ENCODE measurements around the gene DAB2IP.
A peak's percentile ranks its signal among the peaks of the same experiment; 100 is the strongest.

DAB2IP gene

DNA sequence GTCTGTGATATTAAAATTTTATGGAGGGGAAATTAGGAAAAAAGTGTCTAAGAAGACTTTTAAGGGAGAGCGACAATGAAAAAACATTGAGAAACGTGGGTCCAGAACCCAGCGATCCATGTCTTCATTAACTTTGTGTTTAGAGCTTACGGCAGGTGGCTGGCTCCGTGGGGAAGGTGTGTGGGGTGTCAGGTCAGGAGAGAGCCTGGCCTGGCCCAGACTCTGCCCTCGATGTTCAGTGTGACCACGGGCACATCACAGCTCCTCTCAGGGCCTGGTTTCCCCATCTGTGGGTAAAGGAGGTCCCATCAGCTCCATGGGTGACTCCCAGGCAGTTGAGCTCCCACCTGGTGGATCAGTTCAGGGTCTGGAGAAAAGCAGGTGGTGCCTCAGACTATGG, 22.1 kb downstream of the DAB2IP start:
- Histone ChIP-seq H4K91ac (ENCODE audit: low read depth, low read length, poor library complexity) (no peak overlapping the region), H2BK5ac (ENCODE audit: low read length) (no peak overlapping the region), H4K8ac (ENCODE audit: low read depth, low read length) (no peak overlapping the region), H3K9me3 (replicated peaks in 1 of 2; ENCODE audit: control insufficient read depth in 2 of 2, insufficient read depth in 1 of 2, low read depth in 1 of 2, low read length in 2 of 2) (no peaks in the 10 kb centered on the region), H3K9ac (ENCODE audit: low read depth, low read length, poor library complexity) (no peak overlapping the region), H3K4me3 (ENCODE audit: low read length in 2 of 2) (no peak overlapping the region), H2BK120ac (ENCODE audit: low read depth, low read length) (no peak overlapping the region), H3K27ac (replicated peaks; ENCODE audit: low read length) (no peak overlapping the region), H3K18ac (ENCODE audit: low read length) (no peak overlapping the region), H2BK15ac (ENCODE audit: low read length) (no peak overlapping the region), H2AFZ (ENCODE audit: low read length) (no peak overlapping the region), H3K4ac (ENCODE audit: low read length) (no peak overlapping the region), H3K79me1 (ENCODE audit: low read depth, low read length) (peaks cover 18% of the 10 kb centered on the region), H3K36me3 (replicated peaks in 1 of 2; ENCODE audit: control insufficient read depth in 2 of 2, insufficient read depth in 2 of 2, low read length in 2 of 2) (peaks cover 9 to 11% of the 10 kb centered on the region in 2 donors), H2BK12ac (ENCODE audit: low read length) (no peak overlapping the region), H3K14ac (ENCODE audit: low read length) (no peak overlapping the region), H3K23ac (ENCODE audit: low read depth, low read length, poor library complexity) (peak overlapping the region; percentile 20), H3K27me3 (ENCODE audit: control insufficient read depth in 3 of 3, insufficient read depth in 3 of 3, low read depth in 1 of 3, low read length in 3 of 3) (no peaks in the 10 kb centered on the region), H3K4me1 (ENCODE audit: control insufficient read depth in 2 of 2, insufficient read depth in 1 of 2, low read depth in 1 of 2, low read length in 2 of 2) (peaks cover 6 to 11% of the 10 kb centered on the region in 2 donors), H2AK5ac (ENCODE audit: low read depth, low read length) (no peak overlapping the region), H3K4me2 (ENCODE audit: insufficient read depth, low read length, poor library complexity, severe bottlenecking) (no peak overlapping the region)
- DNase-seq (ENCODE audit: low spot score), result no peak
- 100% methylated on average over 1 of the region's 7 CpGs; no CpG with 5 or more reads in 1 of the 2 donors for WGBS, 2 donors (ENCODE audit: extremely low coverage in 2 of 2, insufficient read length in 2 of 2, insufficient replicate concordance in 1 of 2)

DNA sequence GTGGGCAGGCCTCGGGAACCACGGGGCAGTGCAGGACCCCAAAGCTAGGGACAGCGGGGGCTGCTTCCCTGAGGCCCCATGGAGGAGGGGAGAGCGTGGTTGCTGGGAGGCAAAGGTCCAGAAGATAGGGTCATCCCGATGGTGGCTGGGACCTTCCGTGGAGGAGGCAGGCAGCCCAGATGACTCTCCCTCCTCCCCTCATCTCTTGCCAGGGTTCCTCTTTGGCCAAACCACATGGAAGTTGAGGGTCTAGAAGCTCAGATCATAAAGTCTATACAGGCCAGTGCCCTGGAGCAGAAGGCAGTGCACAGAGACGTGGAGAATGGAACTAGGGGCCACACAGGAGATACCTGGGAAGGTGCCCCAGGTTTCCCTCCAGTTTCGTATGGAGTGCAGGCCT, 22.6 kb downstream of the DAB2IP start:
- DNase-seq (ENCODE audit: low spot score), result no peak
- no peaks in the 10 kb centered on the region for H3K9me3 ChIP-seq (replicated peaks in 1 of 2; ENCODE audit: control insufficient read depth in 2 of 2, insufficient read depth in 1 of 2, low read depth in 1 of 2, low read length in 2 of 2)
- H3K4ac ChIP-seq (ENCODE audit: low read length), result no peak overlapping the region

DNA sequence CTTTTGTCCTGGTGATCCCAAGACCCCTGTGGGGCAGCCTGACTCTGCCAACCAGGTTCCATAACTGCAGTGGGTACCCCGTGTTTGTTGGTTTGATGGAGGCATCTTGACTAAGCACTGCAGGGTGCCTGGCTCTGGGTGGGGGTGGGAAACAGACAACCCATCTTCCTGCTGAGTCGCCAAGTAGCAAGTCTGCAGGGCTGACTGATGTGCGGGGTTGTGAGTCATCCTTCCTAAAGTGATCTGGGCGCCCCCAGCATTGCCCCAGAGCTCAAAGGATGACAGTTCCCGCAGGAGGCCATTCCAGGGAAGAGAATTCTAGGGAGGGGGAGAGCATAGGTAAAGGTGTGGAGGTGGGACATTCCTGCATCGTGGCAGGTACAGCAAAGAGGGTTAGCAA, 23.5 kb downstream of the DAB2IP start:
- Histone ChIP-seq H3K18ac (ENCODE audit: low read length) (peak overlapping the region; percentile 49), H3K27me3 (ENCODE audit: control insufficient read depth in 3 of 3, insufficient read depth in 3 of 3, low read depth in 1 of 3, low read length in 3 of 3) (no peaks in the 10 kb centered on the region), H2AK5ac (ENCODE audit: low read depth, low read length) (no peak overlapping the region), H3K9ac (ENCODE audit: low read depth, low read length, poor library complexity) (no peak overlapping the region), H3K36me3 (replicated peaks in 1 of 2; ENCODE audit: control insufficient read depth in 2 of 2, insufficient read depth in 2 of 2, low read length in 2 of 2) (peaks cover 11 to 17% of the 10 kb centered on the region in 2 donors), H3K4me3 (ENCODE audit: low read length in 2 of 2) (no peak overlapping the region), H3K23ac (ENCODE audit: low read depth, low read length, poor library complexity) (no peak overlapping the region), H2AFZ (ENCODE audit: low read length) (no peak overlapping the region), H2BK5ac (ENCODE audit: low read length) (no peak overlapping the region), H3K4me2 (ENCODE audit: insufficient read depth, low read length, poor library complexity, severe bottlenecking) (no peak overlapping the region), H2BK12ac (ENCODE audit: low read length) (no peak overlapping the region), H3K14ac (ENCODE audit: low read length) (peak overlapping the region; percentile 61), H3K9me3 (replicated peaks in 1 of 2; ENCODE audit: control insufficient read depth in 2 of 2, insufficient read depth in 1 of 2, low read depth in 1 of 2, low read length in 2 of 2) (no peaks in the 10 kb centered on the region), H4K8ac (ENCODE audit: low read depth, low read length) (no peak overlapping the region), H4K91ac (ENCODE audit: low read depth, low read length, poor library complexity) (no peak overlapping the region), H3K4ac (ENCODE audit: low read length) (no peak overlapping the region), H3K27ac (replicated peaks; ENCODE audit: low read length) (no peak overlapping the region), H2BK120ac (ENCODE audit: low read depth, low read length) (peak overlapping the region; percentile 37), H3K79me1 (ENCODE audit: low read depth, low read length) (peaks cover 18% of the 10 kb centered on the region), H3K4me1 (ENCODE audit: control insufficient read depth in 2 of 2, insufficient read depth in 1 of 2, low read depth in 1 of 2, low read length in 2 of 2) (peaks cover 6 to 11% of the 10 kb centered on the region in 2 donors), H2BK15ac (ENCODE audit: low read length) (no peak overlapping the region)
- WGBS, 2 donors (ENCODE audit: extremely low coverage in 2 of 2, insufficient read length in 2 of 2, insufficient replicate concordance in 1 of 2), result no CpG with 5 or more reads among the region's 6 CpGs
- no peak for DNase-seq (ENCODE audit: low spot score)

More for the DNA sequence above, 22.6 kb downstream of the DAB2IP start:
- no peak overlapping the region for H3K18ac ChIP-seq (ENCODE audit: low read length)
- peak overlapping the region; percentile 20 for H3K23ac ChIP-seq (ENCODE audit: low read depth, low read length, poor library complexity)
- peaks cover 11 to 13% of the 10 kb centered on the region in 2 donors for H3K36me3 ChIP-seq (replicated peaks in 1 of 2; ENCODE audit: control insufficient read depth in 2 of 2, insufficient read depth in 2 of 2, low read length in 2 of 2)
- no peak overlapping the region for H3K27ac ChIP-seq (replicated peaks; ENCODE audit: low read length)
- H2BK12ac ChIP-seq (ENCODE audit: low read length), result no peak overlapping the region
- H4K8ac ChIP-seq (ENCODE audit: low read depth, low read length), result no peak overlapping the region
- no peak overlapping the region for H3K4me2 ChIP-seq (ENCODE audit: insufficient read depth, low read length, poor library complexity, severe bottlenecking)
- H4K91ac ChIP-seq (ENCODE audit: low read depth, low read length, poor library complexity), result no peak overlapping the region
- H2BK5ac ChIP-seq (ENCODE audit: low read length), result no peak overlapping the region
- peaks cover 6 to 11% of the 10 kb centered on the region in 2 donors for H3K4me1 ChIP-seq (ENCODE audit: control insufficient read depth in 2 of 2, insufficient read depth in 1 of 2, low read depth in 1 of 2, low read length in 2 of 2)
- WGBS, 2 donors (ENCODE audit: extremely low coverage in 2 of 2, insufficient read length in 2 of 2, insufficient replicate concordance in 1 of 2), result no CpG with 5 or more reads among the region's 8 CpGs
- H3K9ac ChIP-seq (ENCODE audit: low read depth, low read length, poor library complexity), result no peak overlapping the region
- H2BK120ac ChIP-seq (ENCODE audit: low read depth, low read length), result no peak overlapping the region
- no peaks in the 10 kb centered on the region for H3K27me3 ChIP-seq (ENCODE audit: control insufficient read depth in 3 of 3, insufficient read depth in 3 of 3, low read depth in 1 of 3, low read length in 3 of 3)
- no peak overlapping the region for H3K4me3 ChIP-seq (ENCODE audit: low read length in 2 of 2)
- H2BK15ac ChIP-seq (ENCODE audit: low read length), result no peak overlapping the region
- no peak overlapping the region for H3K14ac ChIP-seq (ENCODE audit: low read length)
- H3K79me1 ChIP-seq (ENCODE audit: low read depth, low read length), result peaks cover 18% of the 10 kb centered on the region
- H2AK5ac ChIP-seq (ENCODE audit: low read depth, low read length), result no peak overlapping the region
- no peak overlapping the region for H2AFZ ChIP-seq (ENCODE audit: low read length)

DNA sequence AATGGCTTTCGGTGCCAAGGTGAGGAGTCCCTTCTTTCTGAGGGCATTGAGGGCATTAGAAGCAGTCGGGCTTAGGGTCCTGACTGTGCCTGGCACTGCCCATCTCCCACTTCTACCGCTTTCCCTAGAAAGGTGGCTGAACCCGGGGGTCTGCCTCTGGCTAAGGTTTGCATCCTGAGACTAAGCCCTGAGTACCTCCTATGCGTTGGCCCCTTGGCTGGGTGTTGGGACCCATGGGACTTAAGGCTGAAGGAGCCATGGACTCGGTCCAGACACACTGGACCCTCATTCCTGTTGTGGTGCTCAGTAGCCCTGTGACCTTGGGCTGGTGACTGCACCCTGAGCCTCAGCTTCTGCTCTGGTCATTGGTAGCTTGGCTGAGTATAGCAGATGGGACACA, 23.9 kb downstream of the DAB2IP start:
- no peaks in the 10 kb centered on the region for H3K9me3 ChIP-seq (replicated peaks in 1 of 2; ENCODE audit: control insufficient read depth in 2 of 2, insufficient read depth in 1 of 2, low read depth in 1 of 2, low read length in 2 of 2)
- no peak overlapping the region for H2AFZ ChIP-seq (ENCODE audit: low read length)
- H2BK15ac ChIP-seq (ENCODE audit: low read length), result no peak overlapping the region
- H3K79me1 ChIP-seq (ENCODE audit: low read depth, low read length), result peaks cover 18% of the 10 kb centered on the region
- H3K27me3 ChIP-seq (ENCODE audit: control insufficient read depth in 3 of 3, insufficient read depth in 3 of 3, low read depth in 1 of 3, low read length in 3 of 3), result no peaks in the 10 kb centered on the region
- no peak overlapping the region for H3K9ac ChIP-seq (ENCODE audit: low read depth, low read length, poor library complexity)
- H2BK120ac ChIP-seq (ENCODE audit: low read depth, low read length), result peak overlapping the region; percentile 37
- no peak for DNase-seq (ENCODE audit: low spot score)
- no peak overlapping the region for H2BK12ac ChIP-seq (ENCODE audit: low read length)
- no peak overlapping the region for H3K18ac ChIP-seq (ENCODE audit: low read length)
- H3K4me2 ChIP-seq (ENCODE audit: insufficient read depth, low read length, poor library complexity, severe bottlenecking), result no peak overlapping the region
- no peak overlapping the region for H4K8ac ChIP-seq (ENCODE audit: low read depth, low read length)
- H4K91ac ChIP-seq (ENCODE audit: low read depth, low read length, poor library complexity), result no peak overlapping the region
- no peak overlapping the region for H3K4ac ChIP-seq (ENCODE audit: low read length)
- WGBS, 2 donors (ENCODE audit: extremely low coverage in 2 of 2, insufficient read length in 2 of 2, insufficient replicate concordance in 1 of 2), result no CpG with 5 or more reads among the region's 6 CpGs
- no peak overlapping the region for H2BK5ac ChIP-seq (ENCODE audit: low read length)
- H3K4me3 ChIP-seq (ENCODE audit: low read length in 2 of 2), result no peak overlapping the region
- H3K36me3 ChIP-seq (replicated peaks in 1 of 2; ENCODE audit: control insufficient read depth in 2 of 2, insufficient read depth in 2 of 2, low read length in 2 of 2), result peaks cover 11 to 18% of the 10 kb centered on the region in 2 donors
- H3K23ac ChIP-seq (ENCODE audit: low read depth, low read length, poor library complexity), result no peak overlapping the region
- H3K14ac ChIP-seq (ENCODE audit: low read length), result no peak overlapping the region
- no peak overlapping the region for H3K27ac ChIP-seq (replicated peaks; ENCODE audit: low read length)
- H3K4me1 ChIP-seq (ENCODE audit: control insufficient read depth in 2 of 2, insufficient read depth in 1 of 2, low read depth in 1 of 2, low read length in 2 of 2), result peaks cover 6 to 11% of the 10 kb centered on the region in 2 donors
- no peak overlapping the region for H2AK5ac ChIP-seq (ENCODE audit: low read depth, low read length)
